Measurements from ENCODE around the gene FLOT2.

FLOT2 gene

DNA sequence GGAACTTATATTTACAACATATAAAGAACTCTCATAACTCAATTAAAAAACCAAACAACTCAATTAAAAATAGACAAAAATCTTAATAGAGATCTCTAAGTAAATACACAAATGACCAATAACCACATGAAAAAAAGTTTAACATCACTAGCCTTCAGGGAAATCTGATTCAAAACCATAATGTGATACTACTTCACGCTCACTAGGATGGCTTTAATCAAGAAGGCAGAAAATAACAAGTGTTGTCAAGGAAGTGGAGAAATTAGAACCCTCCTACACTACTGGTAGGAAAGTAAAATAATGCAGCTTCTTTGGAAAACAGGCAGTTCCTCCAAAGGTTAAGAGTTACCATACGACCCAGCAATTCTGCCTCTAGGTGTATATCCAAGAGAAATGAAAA is 45.4 kb upstream of the FLOT2 start:
- Histone ChIP-seq H4K20me1 (ENCODE audit: insufficient read depth) (no peaks in the 10 kb centered on the region), H3K36me3 (ENCODE audit: insufficient read depth) (no peaks in the 10 kb centered on the region; the same call in 1 of the 2 replicates)

DNA sequence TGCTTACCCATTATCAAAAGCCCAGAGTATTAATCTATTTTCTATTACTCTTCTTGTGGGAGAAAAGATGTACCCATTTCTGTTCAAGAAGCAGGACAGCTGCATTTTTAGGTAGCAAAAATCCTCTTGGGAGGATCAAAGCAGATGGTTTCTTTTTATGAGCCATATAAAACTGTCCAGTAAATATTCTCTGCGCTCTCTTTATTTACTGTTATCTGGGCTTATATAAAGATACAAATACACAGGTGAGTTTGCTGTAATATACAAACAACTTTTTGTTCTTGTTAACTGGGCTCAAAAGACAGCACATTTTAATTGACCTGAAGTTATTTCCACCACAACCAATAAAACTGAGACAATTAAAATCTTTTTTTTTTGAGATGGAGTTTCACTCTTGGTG is 43.7 kb upstream of the FLOT2 start:
- H3K36me3 ChIP-seq (ENCODE audit: insufficient read depth), result no peaks in the 10 kb centered on the region; the same call in 1 of the 2 replicates
- no peak overlapping the region for H3K9ac ChIP-seq
- H4K20me1 ChIP-seq (ENCODE audit: insufficient read depth), result no peaks in the 10 kb centered on the region
- TF ChIP-seq, protein P1, sequence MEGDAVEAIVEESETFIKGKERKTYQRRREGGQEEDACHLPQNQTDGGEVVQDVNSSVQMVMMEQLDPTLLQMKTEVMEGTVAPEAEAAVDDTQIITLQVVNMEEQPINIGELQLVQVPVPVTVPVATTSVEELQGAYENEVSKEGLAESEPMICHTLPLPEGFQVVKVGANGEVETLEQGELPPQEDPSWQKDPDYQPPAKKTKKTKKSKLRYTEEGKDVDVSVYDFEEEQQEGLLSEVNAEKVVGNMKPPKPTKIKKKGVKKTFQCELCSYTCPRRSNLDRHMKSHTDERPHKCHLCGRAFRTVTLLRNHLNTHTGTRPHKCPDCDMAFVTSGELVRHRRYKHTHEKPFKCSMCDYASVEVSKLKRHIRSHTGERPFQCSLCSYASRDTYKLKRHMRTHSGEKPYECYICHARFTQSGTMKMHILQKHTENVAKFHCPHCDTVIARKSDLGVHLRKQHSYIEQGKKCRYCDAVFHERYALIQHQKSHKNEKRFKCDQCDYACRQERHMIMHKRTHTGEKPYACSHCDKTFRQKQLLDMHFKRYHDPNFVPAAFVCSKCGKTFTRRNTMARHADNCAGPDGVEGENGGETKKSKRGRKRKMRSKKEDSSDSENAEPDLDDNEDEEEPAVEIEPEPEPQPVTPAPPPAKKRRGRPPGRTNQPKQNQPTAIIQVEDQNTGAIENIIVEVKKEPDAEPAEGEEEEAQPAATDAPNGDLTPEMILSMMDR (conservative IDR thresholded peaks at IDR 0.05; ENCODE audit: low read depth, low read length), result no peak
- H3K4me2 ChIP-seq, result no peak overlapping the region
- peaks cover 87% of the 10 kb centered on the region for H3K4me1 ChIP-seq (ENCODE audit: low read depth, poor library complexity, severe bottlenecking)
- H3K4me3 ChIP-seq (IDR thresholded peaks at IDR 0.05; ENCODE audit: insufficient read depth, low read depth, low read length), result no peak overlapping the region
- no peaks in the 10 kb centered on the region for H3K27me3 ChIP-seq (ENCODE audit: insufficient read depth, low read depth)
- H3K79me2 ChIP-seq (ENCODE audit: insufficient read depth, low read depth), result peaks cover 99% of the 10 kb centered on the region
- no peak overlapping the region for H2AFZ ChIP-seq (ENCODE audit: low read depth)
- no peak overlapping the region for H3K27ac ChIP-seq

More for the DNA sequence above, 45.4 kb upstream of the FLOT2 start:
- Histone ChIP-seq H3K27me3 (ENCODE audit: insufficient read depth, low read depth) (no peaks in the 10 kb centered on the region), H3K27ac (no peak overlapping the region), H3K4me3 (IDR thresholded peaks at IDR 0.05; ENCODE audit: insufficient read depth, low read depth, low read length) (no peak overlapping the region), H3K4me1 (ENCODE audit: low read depth, poor library complexity, severe bottlenecking) (peaks cover 87% of the 10 kb centered on the region), H3K4me2 (no peak overlapping the region), H3K79me2 (ENCODE audit: insufficient read depth, low read depth) (peaks cover 99% of the 10 kb centered on the region), H3K9ac (no peak overlapping the region), H2AFZ (ENCODE audit: low read depth) (no peak overlapping the region)
- TF ChIP-seq, protein P1 (conservative IDR thresholded peaks at IDR 0.05; ENCODE audit: low read depth, low read length), result no peak

GRCh38 chr17:28940675-28941074 is 43.1 kb upstream of the FLOT2 start:
- Histone ChIP-seq H3K9ac (no peak overlapping the region), H3K4me2 (no peak overlapping the region), H4K20me1 (ENCODE audit: insufficient read depth) (no peaks in the 10 kb centered on the region), H2AFZ (ENCODE audit: low read depth) (no peak overlapping the region), H3K27me3 (ENCODE audit: insufficient read depth, low read depth) (no peaks in the 10 kb centered on the region), H3K36me3 (ENCODE audit: insufficient read depth) (no peaks in the 10 kb centered on the region; the same call in 1 of the 2 replicates), H3K4me3 (IDR thresholded peaks at IDR 0.05; ENCODE audit: insufficient read depth, low read depth, low read length) (no peak overlapping the region), H3K79me2 (ENCODE audit: insufficient read depth, low read depth) (peaks cover 99% of the 10 kb centered on the region), H3K4me1 (ENCODE audit: low read depth, poor library complexity, severe bottlenecking) (peaks cover 89% of the 10 kb centered on the region), H3K27ac (no peak overlapping the region)
- TF ChIP-seq, protein P1 (conservative IDR thresholded peaks at IDR 0.05; ENCODE audit: low read depth, low read length), result no peak

DNA sequence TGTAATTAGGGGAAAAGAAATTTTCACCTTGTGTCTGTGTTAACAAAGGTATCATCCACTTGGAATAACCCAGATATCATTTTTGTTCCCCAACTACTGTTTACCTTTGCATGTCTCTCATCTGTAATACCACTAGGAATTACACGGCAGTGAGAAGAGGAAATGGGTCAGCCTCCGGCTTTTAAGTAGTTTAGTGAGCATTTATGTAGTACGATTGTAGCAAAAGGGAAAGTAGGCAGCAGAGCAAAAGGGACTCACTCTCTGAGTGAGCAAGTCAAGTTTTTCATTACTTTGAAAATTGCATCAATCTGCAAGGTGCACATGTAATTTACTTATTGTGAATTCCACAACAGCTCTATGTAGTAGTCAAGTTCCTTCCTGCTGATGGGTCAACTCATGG is 42.6 kb upstream of the FLOT2 start:
- Histone ChIP-seq H3K79me2 (ENCODE audit: insufficient read depth, low read depth) (peaks cover 99% of the 10 kb centered on the region), H3K9ac (no peak overlapping the region), H2AFZ (ENCODE audit: low read depth) (no peak overlapping the region), H3K27ac (no peak overlapping the region), H3K4me3 (IDR thresholded peaks at IDR 0.05; ENCODE audit: insufficient read depth, low read depth, low read length) (no peak overlapping the region), H3K4me2 (no peak overlapping the region), H4K20me1 (ENCODE audit: insufficient read depth) (no peaks in the 10 kb centered on the region), H3K4me1 (ENCODE audit: low read depth, poor library complexity, severe bottlenecking) (peaks cover 92% of the 10 kb centered on the region), H3K36me3 (ENCODE audit: insufficient read depth) (no peaks in the 10 kb centered on the region; the same call in 1 of the 2 replicates), H3K27me3 (ENCODE audit: insufficient read depth, low read depth) (no peaks in the 10 kb centered on the region)
- TF ChIP-seq, protein P1 (conservative IDR thresholded peaks at IDR 0.05; ENCODE audit: low read depth, low read length), result no peak
